Dedifferentiated amniotic fluid mesenchymal stem cell (primary cell): ENCODE data around the gene RBFA.
"Not testable (repeated sequence)": the region's sequence is repeated elsewhere in the genome, so short reads cannot be mapped to it uniquely, and the experiment has no call there.

ENCODE experiments used
- DNase-seq: peaks from one replicate; pipeline ENCODE4 v3.0.0-alpha.2; 2016; ENCODE audit errors: extremely low spot score

Gene RBFA

GRCh38 chr18:80034068-80034851, at the start of gene RBFA:
Gene RBFA, plus strand, starts transcription at chr18:80034434. Its CDS starts 62 bp downstream, at chr18:80034496.
- DNase-seq = peak; percentile 97

- no peak for DNase-seq
Observed at GRCh38 chr18:79985172-79985571, 49.1 kb upstream of the RBFA start.

GRCh38 chr18:79986726-79987125, 47.5 kb upstream of the RBFA start:
- DNase-seq = no peak

GRCh38 chr18:79987566-79987965, 46.7 kb upstream of the RBFA start:
- DNase-seq = no peak

- no peak for DNase-seq
Observed at GRCh38 chr18:79988071-79988450, 46.2 kb upstream of the RBFA start.

GRCh38 chr18:79988451-79989194, 45.6 kb upstream of the RBFA start, which contains the start of gene TXNL4A:
Gene TXNL4A, minus strand, starts transcription at chr18:79988563. Its CDS starts 171 bp downstream, at chr18:79988392.
- peak; percentile 75 for DNase-seq

- DNase-seq = no peak
Observed at GRCh38 chr18:79989195-79989497, 45.1 kb upstream of the RBFA start.

- no peak for DNase-seq
Observed at GRCh38 chr18:79991494-79991893, 42.7 kb upstream of the RBFA start.

GRCh38 chr18:79999701-80000100, 34.5 kb upstream of the RBFA start:
- not testable (repeated sequence) for DNase-seq

- DNase-seq = no peak
Observed at GRCh38 chr18:80000877-80001276, 33.4 kb upstream of the RBFA start.

GRCh38 chr18:80002468-80002867, 31.8 kb upstream of the RBFA start:
- DNase-seq = no peak

- DNase-seq = no peak
Observed at GRCh38 chr18:80004600-80005342, 29.5 kb upstream of the RBFA start.

GRCh38 chr18:80006724-80007123, 27.5 kb upstream of the RBFA start:
- no peak for DNase-seq

GRCh38 chr18:80009661-80010550, 24.3 kb upstream of the RBFA start:
- DNase-seq = peak; percentile 86

- DNase-seq = no peak
Observed at GRCh38 chr18:80010551-80010906, 23.7 kb upstream of the RBFA start.

- not testable (repeated sequence) for DNase-seq
Observed at GRCh38 chr18:80011496-80012137, 22.6 kb upstream of the RBFA start.

GRCh38 chr18:80012714-80013113, 21.5 kb upstream of the RBFA start:
- no peak for DNase-seq

GRCh38 chr18:80022613-80023012, 11.6 kb upstream of the RBFA start:
- no peak for DNase-seq

- no peak for DNase-seq
Observed at GRCh38 chr18:80023173-80023572, 11.1 kb upstream of the RBFA start.

- no peak for DNase-seq
Observed at GRCh38 chr18:80026363-80026762, 7.9 kb upstream of the RBFA start.

GRCh38 chr18:80027719-80028118, 6.5 kb upstream of the RBFA start:
- DNase-seq = peak; percentile 77
